GM23338 (cell line): ENCODE data around the gene TIGAR. TPM values are rescaled to one million over a fixed set of nuclear protein-coding genes. Genes with fewer than 3 reads are reported as not detected.

ENCODE experiments used
- ATAC-seq: fragments of 200-7000 bp; cut with Tn5 transposase; 3 replicates; pipeline ENCODE4 v1.9.1; 2020
- DNase-seq: peaks from one replicate; pipeline ENCODE4 v3.0.0-alpha.2; 2015; ENCODE audit warnings: low spot score
- H2AFZ ChIP-seq: fragments of 200-600 bp; sonication (generic); 2 replicates; pipeline ENCODE4 v1.8.0; 2016; ENCODE audit warnings: antibody characterized with exemption, mild to moderate bottlenecking, moderate library complexity
- H3F3A ChIP-seq: fragments of 200-600 bp; sonication (generic); replicated peaks from 2 replicates; pipeline ENCODE4 v1.8.0; 2017; ENCODE audit warnings: antibody characterized with exemption, mixed run types, low read depth
- H3K27ac ChIP-seq: fragments of 200-600 bp; sonication (generic); 2 replicates; pipeline ENCODE4 v1.6.1; 2016; ENCODE audit warnings: low read depth
- H3K27me3 ChIP-seq: fragments of 200-600 bp; sonication (generic); 2 replicates; pipeline ENCODE4 v1.8.0; 2016; ENCODE audit warnings: mild to moderate bottlenecking, mixed run types, moderate library complexity; ENCODE audit not compliant: insufficient read depth
- H3K36me3 ChIP-seq: fragments of 200-600 bp; sonication (generic); 2 replicates; pipeline ENCODE4 v1.8.0; 2016; ENCODE audit warnings: mild to moderate bottlenecking; ENCODE audit not compliant: insufficient read depth
- H3K4me1 ChIP-seq: fragments of 200-600 bp; sonication (generic); 2 replicates; pipeline ENCODE4 v1.8.0; 2016; ENCODE audit warnings: mild to moderate bottlenecking, moderate library complexity; ENCODE audit not compliant: insufficient read depth
- H3K4me2 ChIP-seq: fragments of 200-600 bp; sonication (generic); 2 replicates; pipeline ENCODE4 v1.7.1; 2017; ENCODE audit warnings: mixed run types
- H3K4me3 ChIP-seq: fragments of 200-600 bp; sonication (generic); 2 replicates; pipeline ENCODE4 v1.6.1; 2016; ENCODE audit warnings: mixed run types
- H3K79me2 ChIP-seq: fragments of 200-600 bp; sonication (generic); replicated peaks from 2 replicates; pipeline ENCODE4 v1.8.0; 2017; ENCODE audit warnings: mild to moderate bottlenecking; ENCODE audit not compliant: insufficient read depth
- H3K9me2 ChIP-seq: fragments of 200-600 bp; sonication (generic); 2 replicates; pipeline ENCODE4 v1.8.0; 2017; ENCODE audit not compliant: insufficient read depth
- H4K20me1 ChIP-seq: fragments of 200-600 bp; sonication (generic); replicated peaks from 2 replicates; pipeline ENCODE4 v1.8.0; 2017; ENCODE audit warnings: mild to moderate bottlenecking; ENCODE audit not compliant: insufficient read depth
- H3K27ac Mint-ChIP-seq: 2 replicates; pipeline ENCODE4 v1.8.0; 2020; ENCODE audit warnings: inconsistent platforms, mild to moderate bottlenecking, moderate library complexity, mixed read lengths
- H3K27me3 Mint-ChIP-seq: 3 replicates; pipeline ENCODE4 v1.8.0; 2022; ENCODE audit warnings: low read depth, mild to moderate bottlenecking, moderate library complexity, mixed read lengths, inconsistent platforms; ENCODE audit not compliant: insufficient read depth, poor library complexity
- H3K36me3 Mint-ChIP-seq: 3 replicates; pipeline ENCODE4 v1.8.0; 2021; ENCODE audit warnings: low read depth, mild to moderate bottlenecking, inconsistent platforms, moderate library complexity, mixed read lengths
- H3K4me1 Mint-ChIP-seq: 3 replicates; pipeline ENCODE4 v1.8.0; 2020; ENCODE audit warnings: mild to moderate bottlenecking, inconsistent platforms, mixed read lengths
- H3K4me3 Mint-ChIP-seq: 3 replicates; pipeline ENCODE4 v1.8.0; 2021; ENCODE audit warnings: moderate library complexity, mild to moderate bottlenecking, inconsistent platforms, mixed read lengths
- H3K9me3 Mint-ChIP-seq: 3 replicates; pipeline ENCODE4 v1.8.0; 2020; ENCODE audit warnings: moderate library complexity, mild to moderate bottlenecking, inconsistent platforms, mixed read lengths
- CREB1 ChIP-seq: fragments of 250-450 bp; sonication (Bioruptor Pico); IDR thresholded peaks from 2 replicates; pipeline ENCODE4 v1.5.0; 2020; ENCODE audit warnings: low read depth, mild to moderate bottlenecking, moderate library complexity
- EZH2 ChIP-seq: fragments of 200-600 bp; sonication (generic); IDR thresholded peaks from one replicate; pipeline ENCODE4 v1.8.0; 2017; ENCODE audit warnings: antibody characterized with exemption, mild to moderate bottlenecking, low read depth; ENCODE audit not compliant: unreplicated experiment
- EZH2phosphoT487 ChIP-seq: fragments of 200-600 bp; sonication (generic); IDR thresholded peaks from one replicate; pipeline ENCODE4 v1.8.1; 2018; ENCODE audit warnings: antibody characterized with exemption; ENCODE audit not compliant: unreplicated experiment
- JUNB ChIP-seq: IDR thresholded peaks from one replicate; pipeline ENCODE4 v1.6.1; 2016; ENCODE audit warnings: antibody characterized with exemption; ENCODE audit not compliant: unreplicated experiment
- NANOG ChIP-seq: IDR thresholded peaks from 2 replicates; pipeline ENCODE4 v1.6.1; 2016; ENCODE audit warnings: antibody characterized with exemption, borderline replicate concordance
- POLR2AphosphoS5 ChIP-seq: IDR thresholded peaks from 2 replicates; pipeline ENCODE4 v1.6.1; 2016; ENCODE audit warnings: antibody characterized with exemption, low read depth
- STAT1 ChIP-seq: IDR thresholded peaks from one replicate; pipeline ENCODE4 v1.6.1; 2016; ENCODE audit warnings: antibody characterized with exemption; ENCODE audit not compliant: unreplicated experiment
- ZNF114 ChIP-seq: fragments of 250-450 bp; sonication (Bioruptor Pico); IDR thresholded peaks from 2 replicates; pipeline ENCODE4 v1.5.0; 2020; ENCODE audit warnings: mild to moderate bottlenecking, moderate library complexity
- ZNF331 ChIP-seq: fragments of 250-450 bp; sonication (Bioruptor Pico); IDR thresholded peaks from 2 replicates; pipeline ENCODE4 v1.5.0; 2020; ENCODE audit warnings: low read depth, mild to moderate bottlenecking, moderate library complexity
- polyA plus RNA-seq: library from polyadenylated mRNA; unstranded; fragments of >200 nt; fragmentation: Nextera tagmentation; extraction: Ambion mirVana; gene quantifications from 2 replicates; pipeline ENCODE4 v1.2.1, GENCODE V29; 2016
- total RNA-seq: library from RNA; depleted of rRNA; stranded (reverse); fragments of >200 nt; shearing (Covaris generic); gene quantifications from 2 replicates; pipeline ENCODE4 v1.2.3, GENCODE V29; 2014
- TF ChIP-seq, protein P1 (sequence below): fragments of 250-450 bp; sonication (Bioruptor Pico); IDR thresholded peaks from 2 replicates; pipeline ENCODE4 v1.5.0; 2020; ENCODE audit warnings: mild to moderate bottlenecking, moderate library complexity
- TF ChIP-seq, protein P2 (sequence below): IDR thresholded peaks from one replicate; pipeline ENCODE4 v1.6.1; 2018; ENCODE audit warnings: antibody characterized with exemption; ENCODE audit not compliant: unreplicated experiment
- TF ChIP-seq, protein P3 (sequence below): IDR thresholded peaks from 2 replicates; pipeline ENCODE4 v1.6.1; 2016; ENCODE audit warnings: antibody characterized with exemption
- TF ChIP-seq, protein P4 (sequence below), 2 experiments: fragments of 200-600 bp in 1 of 2; sonication (generic) in 1 of 2; conservative IDR thresholded peaks; 2 replicates each; pipeline versions ENCODE4 v1.5.1 to v1.6.1; 2016 to 2017; ENCODE audit warnings: antibody characterized with exemption in 2 of 2, low read depth in 2 of 2, mild to moderate bottlenecking in 2 of 2, moderate library complexity in 1 of 2

The TIGAR gene
- total and polyA plus RNA-seq, 2 experiments from 2014 or later, result 10.4 to 13.3 TPM

DNA sequence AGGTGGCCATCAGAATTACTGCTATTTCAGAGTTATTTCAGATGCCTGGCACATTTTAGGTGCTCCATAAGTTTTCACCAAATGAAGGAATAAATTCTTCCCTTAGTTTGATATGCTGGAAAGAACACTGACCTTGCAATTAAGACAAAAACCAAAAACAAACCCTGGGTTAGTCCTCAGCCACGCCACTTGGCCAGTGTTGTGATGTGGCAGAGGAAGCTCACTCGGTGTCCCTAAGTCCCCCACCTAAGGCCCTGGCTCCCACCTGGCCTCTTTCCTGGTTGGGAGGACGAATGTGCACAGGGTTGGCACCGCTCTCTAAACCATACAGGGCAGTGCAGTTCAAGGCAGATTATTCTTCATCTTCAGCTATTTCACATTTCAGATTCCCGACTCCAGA, 72.2 kb downstream of the TIGAR start:
- H3K36me3 ChIP-seq, result no peaks in the 10 kb centered on the region

More for the DNA sequence above, 72.2 kb downstream of the TIGAR start:
- no peak overlapping the region for H3K27ac Mint-ChIP-seq
- H3K4me1 ChIP-seq, result no peaks in the 10 kb centered on the region
- H3K4me3 Mint-ChIP-seq, result no peak overlapping the region
- peaks cover 5% of the 10 kb centered on the region for H3K27me3 Mint-ChIP-seq
- H3K9me3 Mint-ChIP-seq, result no peaks in the 10 kb centered on the region; the same call in 2 of the 3 replicates
- no peak overlapping the region for H3K4me3 ChIP-seq
- H3K9me2 ChIP-seq, result peaks cover 12% of the 10 kb centered on the region; the same call in 1 of the 2 replicates
- DNase-seq (no peak), ATAC-seq (no peak)
- H3F3A ChIP-seq, result no peaks in the 10 kb centered on the region
- no peak overlapping the region for H3K4me2 ChIP-seq
- TF ChIP-seq STAT1 (no peak), CREB1 (CRISPR knock-in tag) (no peak), NANOG (no peak), EZH2phosphoT487 (no peak), EZH2 (no peak), JUNB (no peak), ZNF114 (CRISPR knock-in tag) (no peak), ZNF331 (CRISPR knock-in tag) (no peak), POLR2AphosphoS5 (no peak)
- TF ChIP-seq, protein P1, sequence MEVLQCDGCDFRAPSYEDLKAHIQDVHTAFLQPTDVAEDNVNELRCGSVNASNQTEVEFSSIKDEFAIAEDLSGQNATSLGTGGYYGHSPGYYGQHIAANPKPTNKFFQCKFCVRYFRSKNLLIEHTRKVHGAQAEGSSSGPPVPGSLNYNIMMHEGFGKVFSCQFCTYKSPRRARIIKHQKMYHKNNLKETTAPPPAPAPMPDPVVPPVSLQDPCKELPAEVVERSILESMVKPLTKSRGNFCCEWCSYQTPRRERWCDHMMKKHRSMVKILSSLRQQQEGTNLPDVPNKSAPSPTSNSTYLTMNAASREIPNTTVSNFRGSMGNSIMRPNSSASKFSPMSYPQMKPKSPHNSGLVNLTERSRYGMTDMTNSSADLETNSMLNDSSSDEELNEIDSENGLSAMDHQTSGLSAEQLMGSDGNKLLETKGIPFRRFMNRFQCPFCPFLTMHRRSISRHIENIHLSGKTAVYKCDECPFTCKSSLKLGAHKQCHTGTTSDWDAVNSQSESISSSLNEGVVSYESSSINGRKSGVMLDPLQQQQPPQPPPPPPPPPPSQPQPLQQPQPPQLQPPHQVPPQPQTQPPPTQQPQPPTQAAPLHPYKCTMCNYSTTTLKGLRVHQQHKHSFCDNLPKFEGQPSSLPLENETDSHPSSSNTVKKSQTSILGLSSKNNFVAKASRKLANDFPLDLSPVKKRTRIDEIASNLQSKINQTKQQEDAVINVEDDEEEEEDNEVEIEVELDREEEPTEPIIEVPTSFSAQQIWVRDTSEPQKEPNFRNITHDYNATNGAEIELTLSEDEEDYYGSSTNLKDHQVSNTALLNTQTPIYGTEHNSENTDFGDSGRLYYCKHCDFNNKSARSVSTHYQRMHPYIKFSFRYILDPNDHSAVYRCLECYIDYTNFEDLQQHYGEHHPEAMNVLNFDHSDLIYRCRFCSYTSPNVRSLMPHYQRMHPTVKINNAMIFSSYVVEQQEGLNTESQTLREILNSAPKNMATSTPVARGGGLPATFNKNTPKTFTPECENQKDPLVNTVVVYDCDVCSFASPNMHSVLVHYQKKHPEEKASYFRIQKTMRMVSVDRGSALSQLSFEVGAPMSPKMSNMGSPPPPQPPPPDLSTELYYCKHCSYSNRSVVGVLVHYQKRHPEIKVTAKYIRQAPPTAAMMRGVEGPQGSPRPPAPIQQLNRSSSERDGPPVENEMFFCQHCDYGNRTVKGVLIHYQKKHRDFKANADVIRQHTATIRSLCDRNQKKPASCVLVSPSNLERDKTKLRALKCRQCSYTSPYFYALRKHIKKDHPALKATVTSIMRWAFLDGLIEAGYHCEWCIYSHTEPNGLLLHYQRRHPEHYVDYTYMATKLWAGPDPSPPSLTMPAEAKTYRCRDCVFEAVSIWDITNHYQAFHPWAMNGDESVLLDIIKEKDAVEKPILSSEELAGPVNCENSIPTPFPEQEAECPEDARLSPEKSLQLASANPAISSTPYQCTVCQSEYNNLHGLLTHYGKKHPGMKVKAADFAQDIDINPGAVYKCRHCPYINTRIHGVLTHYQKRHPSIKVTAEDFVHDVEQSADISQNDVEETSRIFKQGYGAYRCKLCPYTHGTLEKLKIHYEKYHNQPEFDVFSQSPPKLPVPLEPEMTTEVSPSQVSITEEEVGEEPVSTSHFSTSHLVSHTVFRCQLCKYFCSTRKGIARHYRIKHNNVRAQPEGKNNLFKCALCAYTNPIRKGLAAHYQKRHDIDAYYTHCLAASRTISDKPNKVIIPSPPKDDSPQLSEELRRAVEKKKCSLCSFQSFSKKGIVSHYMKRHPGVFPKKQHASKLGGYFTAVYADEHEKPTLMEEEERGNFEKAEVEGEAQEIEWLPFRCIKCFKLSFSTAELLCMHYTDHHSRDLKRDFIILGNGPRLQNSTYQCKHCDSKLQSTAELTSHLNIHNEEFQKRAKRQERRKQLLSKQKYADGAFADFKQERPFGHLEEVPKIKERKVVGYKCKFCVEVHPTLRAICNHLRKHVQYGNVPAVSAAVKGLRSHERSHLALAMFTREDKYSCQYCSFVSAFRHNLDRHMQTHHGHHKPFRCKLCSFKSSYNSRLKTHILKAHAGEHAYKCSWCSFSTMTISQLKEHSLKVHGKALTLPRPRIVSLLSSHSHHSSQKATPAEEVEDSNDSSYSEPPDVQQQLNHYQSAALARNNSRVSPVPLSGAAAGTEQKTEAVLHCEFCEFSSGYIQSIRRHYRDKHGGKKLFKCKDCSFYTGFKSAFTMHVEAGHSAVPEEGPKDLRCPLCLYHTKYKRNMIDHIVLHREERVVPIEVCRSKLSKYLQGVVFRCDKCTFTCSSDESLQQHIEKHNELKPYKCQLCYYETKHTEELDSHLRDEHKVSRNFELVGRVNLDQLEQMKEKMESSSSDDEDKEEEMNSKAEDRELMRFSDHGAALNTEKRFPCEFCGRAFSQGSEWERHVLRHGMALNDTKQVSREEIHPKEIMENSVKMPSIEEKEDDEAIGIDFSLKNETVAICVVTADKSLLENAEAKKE (CRISPR knock-in tag), result no peak
- TF ChIP-seq, protein P2, sequence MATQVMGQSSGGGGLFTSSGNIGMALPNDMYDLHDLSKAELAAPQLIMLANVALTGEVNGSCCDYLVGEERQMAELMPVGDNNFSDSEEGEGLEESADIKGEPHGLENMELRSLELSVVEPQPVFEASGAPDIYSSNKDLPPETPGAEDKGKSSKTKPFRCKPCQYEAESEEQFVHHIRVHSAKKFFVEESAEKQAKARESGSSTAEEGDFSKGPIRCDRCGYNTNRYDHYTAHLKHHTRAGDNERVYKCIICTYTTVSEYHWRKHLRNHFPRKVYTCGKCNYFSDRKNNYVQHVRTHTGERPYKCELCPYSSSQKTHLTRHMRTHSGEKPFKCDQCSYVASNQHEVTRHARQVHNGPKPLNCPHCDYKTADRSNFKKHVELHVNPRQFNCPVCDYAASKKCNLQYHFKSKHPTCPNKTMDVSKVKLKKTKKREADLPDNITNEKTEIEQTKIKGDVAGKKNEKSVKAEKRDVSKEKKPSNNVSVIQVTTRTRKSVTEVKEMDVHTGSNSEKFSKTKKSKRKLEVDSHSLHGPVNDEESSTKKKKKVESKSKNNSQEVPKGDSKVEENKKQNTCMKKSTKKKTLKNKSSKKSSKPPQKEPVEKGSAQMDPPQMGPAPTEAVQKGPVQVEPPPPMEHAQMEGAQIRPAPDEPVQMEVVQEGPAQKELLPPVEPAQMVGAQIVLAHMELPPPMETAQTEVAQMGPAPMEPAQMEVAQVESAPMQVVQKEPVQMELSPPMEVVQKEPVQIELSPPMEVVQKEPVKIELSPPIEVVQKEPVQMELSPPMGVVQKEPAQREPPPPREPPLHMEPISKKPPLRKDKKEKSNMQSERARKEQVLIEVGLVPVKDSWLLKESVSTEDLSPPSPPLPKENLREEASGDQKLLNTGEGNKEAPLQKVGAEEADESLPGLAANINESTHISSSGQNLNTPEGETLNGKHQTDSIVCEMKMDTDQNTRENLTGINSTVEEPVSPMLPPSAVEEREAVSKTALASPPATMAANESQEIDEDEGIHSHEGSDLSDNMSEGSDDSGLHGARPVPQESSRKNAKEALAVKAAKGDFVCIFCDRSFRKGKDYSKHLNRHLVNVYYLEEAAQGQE, result no peak
- TF ChIP-seq, protein P3, sequence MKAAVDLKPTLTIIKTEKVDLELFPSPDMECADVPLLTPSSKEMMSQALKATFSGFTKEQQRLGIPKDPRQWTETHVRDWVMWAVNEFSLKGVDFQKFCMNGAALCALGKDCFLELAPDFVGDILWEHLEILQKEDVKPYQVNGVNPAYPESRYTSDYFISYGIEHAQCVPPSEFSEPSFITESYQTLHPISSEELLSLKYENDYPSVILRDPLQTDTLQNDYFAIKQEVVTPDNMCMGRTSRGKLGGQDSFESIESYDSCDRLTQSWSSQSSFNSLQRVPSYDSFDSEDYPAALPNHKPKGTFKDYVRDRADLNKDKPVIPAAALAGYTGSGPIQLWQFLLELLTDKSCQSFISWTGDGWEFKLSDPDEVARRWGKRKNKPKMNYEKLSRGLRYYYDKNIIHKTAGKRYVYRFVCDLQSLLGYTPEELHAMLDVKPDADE, result no peak
- TF ChIP-seq, protein P4, sequence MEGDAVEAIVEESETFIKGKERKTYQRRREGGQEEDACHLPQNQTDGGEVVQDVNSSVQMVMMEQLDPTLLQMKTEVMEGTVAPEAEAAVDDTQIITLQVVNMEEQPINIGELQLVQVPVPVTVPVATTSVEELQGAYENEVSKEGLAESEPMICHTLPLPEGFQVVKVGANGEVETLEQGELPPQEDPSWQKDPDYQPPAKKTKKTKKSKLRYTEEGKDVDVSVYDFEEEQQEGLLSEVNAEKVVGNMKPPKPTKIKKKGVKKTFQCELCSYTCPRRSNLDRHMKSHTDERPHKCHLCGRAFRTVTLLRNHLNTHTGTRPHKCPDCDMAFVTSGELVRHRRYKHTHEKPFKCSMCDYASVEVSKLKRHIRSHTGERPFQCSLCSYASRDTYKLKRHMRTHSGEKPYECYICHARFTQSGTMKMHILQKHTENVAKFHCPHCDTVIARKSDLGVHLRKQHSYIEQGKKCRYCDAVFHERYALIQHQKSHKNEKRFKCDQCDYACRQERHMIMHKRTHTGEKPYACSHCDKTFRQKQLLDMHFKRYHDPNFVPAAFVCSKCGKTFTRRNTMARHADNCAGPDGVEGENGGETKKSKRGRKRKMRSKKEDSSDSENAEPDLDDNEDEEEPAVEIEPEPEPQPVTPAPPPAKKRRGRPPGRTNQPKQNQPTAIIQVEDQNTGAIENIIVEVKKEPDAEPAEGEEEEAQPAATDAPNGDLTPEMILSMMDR (conservative IDR thresholded peaks at IDR 0.05; ENCODE audit: low read depth in 2 of 2), result no peak
- H3K4me1 Mint-ChIP-seq, result no peaks in the 10 kb centered on the region; the same call in 2 of the 3 replicates
- H4K20me1 ChIP-seq, result no peaks in the 10 kb centered on the region
- no peaks in the 10 kb centered on the region for H3K79me2 ChIP-seq
- H2AFZ ChIP-seq, result no peak overlapping the region
- H3K27ac ChIP-seq, result no peak overlapping the region
- no peaks in the 10 kb centered on the region for H3K36me3 Mint-ChIP-seq
- no peaks in the 10 kb centered on the region for H3K27me3 ChIP-seq
